OCI-LY1 (cell line): ENCODE results near the gene XIRP1.

Source experiments
- EZH2 ChIP-seq: fragments of 200-600 bp; sonication (generic), shearing (Covaris generic); IDR thresholded peaks from 2 replicates; pipeline ENCODE4 v1.8.0; 2017; ENCODE audit warnings: borderline replicate concordance, mixed run types, mild to moderate bottlenecking, antibody characterized with exemption, low read length, moderate library complexity, mixed read lengths
- TF ChIP-seq, protein P1 (sequence below): fragments of 200-600 bp; sonication (generic), shearing (Covaris generic); IDR thresholded peaks from 2 replicates; pipeline ENCODE4 v1.5.1; 2017; ENCODE audit warnings: mild to moderate bottlenecking, antibody characterized with exemption, low read length, moderate library complexity, mixed read lengths

DNA sequence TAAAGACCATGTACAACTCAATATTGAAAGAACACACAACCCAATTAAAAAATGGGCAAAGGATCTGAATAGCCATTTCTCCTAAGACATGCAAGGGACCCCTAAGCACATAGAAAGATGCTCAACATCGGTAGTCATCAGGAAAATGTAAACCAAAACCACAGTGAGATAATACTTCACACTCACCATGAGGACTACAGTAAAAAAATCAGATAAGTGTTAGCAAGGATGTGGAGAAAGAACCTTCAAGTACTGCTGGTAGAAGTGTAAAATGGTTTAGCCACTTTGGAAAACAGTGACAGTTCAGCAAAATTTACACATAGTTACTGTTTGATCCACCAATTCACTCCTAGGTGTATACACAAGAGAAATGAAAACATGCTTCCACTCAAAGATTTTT is 30.1 kb upstream of the XIRP1 start:
- TF ChIP-seq, protein P1, sequence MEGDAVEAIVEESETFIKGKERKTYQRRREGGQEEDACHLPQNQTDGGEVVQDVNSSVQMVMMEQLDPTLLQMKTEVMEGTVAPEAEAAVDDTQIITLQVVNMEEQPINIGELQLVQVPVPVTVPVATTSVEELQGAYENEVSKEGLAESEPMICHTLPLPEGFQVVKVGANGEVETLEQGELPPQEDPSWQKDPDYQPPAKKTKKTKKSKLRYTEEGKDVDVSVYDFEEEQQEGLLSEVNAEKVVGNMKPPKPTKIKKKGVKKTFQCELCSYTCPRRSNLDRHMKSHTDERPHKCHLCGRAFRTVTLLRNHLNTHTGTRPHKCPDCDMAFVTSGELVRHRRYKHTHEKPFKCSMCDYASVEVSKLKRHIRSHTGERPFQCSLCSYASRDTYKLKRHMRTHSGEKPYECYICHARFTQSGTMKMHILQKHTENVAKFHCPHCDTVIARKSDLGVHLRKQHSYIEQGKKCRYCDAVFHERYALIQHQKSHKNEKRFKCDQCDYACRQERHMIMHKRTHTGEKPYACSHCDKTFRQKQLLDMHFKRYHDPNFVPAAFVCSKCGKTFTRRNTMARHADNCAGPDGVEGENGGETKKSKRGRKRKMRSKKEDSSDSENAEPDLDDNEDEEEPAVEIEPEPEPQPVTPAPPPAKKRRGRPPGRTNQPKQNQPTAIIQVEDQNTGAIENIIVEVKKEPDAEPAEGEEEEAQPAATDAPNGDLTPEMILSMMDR: no peak
- no peak for TF ChIP-seq EZH2
